Measurements from ENCODE around the gene RNPEP. TPM values are rescaled to one million over a fixed set of nuclear protein-coding genes. Genes with fewer than 3 reads are reported as not detected.
A peak's percentile ranks its signal among the peaks of the same experiment; 100 is the strongest.

Gene RNPEP
- total RNA-seq, 2 donors from 2014 or later, result 22.4 to 26.1 TPM

DNA sequence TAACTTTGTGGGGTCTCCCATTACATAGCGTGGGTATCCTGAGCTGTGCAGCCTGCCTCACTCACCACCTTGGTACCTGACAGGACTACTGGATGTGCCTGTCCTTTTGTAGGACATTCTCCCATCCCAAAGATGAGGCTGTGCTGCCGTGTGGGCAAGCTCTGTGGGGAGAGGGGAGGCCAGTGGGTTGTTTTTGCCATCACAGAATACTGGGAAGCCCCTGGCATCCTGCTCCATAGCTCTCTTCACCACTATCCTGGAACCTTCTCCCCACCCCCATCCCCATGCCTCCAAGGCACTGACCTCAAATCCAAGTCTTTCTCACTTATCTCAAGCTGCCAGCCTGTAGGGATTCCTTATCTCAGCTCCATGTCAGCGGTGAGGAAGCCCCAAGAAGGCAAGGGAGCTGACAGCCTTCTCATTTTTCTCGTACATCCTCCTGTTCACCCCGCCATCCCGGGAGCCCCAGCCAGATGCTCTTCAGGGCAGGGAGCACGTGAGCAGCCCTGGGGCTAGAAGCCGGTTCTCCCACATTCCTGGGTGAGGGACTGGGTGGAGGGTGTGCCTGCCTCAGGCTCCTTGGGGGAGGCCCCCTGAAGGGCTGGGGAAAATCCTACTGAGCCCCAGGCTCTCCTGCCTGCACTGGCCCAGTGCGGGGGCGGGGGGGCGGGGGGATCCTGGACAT lies 25.5 kb downstream of the RNPEP start:
- TF ChIP-seq, protein P1, sequence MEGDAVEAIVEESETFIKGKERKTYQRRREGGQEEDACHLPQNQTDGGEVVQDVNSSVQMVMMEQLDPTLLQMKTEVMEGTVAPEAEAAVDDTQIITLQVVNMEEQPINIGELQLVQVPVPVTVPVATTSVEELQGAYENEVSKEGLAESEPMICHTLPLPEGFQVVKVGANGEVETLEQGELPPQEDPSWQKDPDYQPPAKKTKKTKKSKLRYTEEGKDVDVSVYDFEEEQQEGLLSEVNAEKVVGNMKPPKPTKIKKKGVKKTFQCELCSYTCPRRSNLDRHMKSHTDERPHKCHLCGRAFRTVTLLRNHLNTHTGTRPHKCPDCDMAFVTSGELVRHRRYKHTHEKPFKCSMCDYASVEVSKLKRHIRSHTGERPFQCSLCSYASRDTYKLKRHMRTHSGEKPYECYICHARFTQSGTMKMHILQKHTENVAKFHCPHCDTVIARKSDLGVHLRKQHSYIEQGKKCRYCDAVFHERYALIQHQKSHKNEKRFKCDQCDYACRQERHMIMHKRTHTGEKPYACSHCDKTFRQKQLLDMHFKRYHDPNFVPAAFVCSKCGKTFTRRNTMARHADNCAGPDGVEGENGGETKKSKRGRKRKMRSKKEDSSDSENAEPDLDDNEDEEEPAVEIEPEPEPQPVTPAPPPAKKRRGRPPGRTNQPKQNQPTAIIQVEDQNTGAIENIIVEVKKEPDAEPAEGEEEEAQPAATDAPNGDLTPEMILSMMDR (IDR thresholded peaks at IDR 0.05), result no peak
- H3K27me3 ChIP-seq, result no peaks in the 10 kb centered on the region
- DNase-seq (ENCODE audit: low spot score), result no peak
- no peaks in the 10 kb centered on the region for H3K9me3 ChIP-seq
- peaks cover 0 to 7% of the 10 kb centered on the region in 2 donors for H3K4me1 ChIP-seq
- H3K4me3 ChIP-seq, result no peak overlapping the region
- no peak overlapping the region for H3K27ac ChIP-seq
- peaks cover 34% of the 10 kb centered on the region for H3K36me3 ChIP-seq

DNA sequence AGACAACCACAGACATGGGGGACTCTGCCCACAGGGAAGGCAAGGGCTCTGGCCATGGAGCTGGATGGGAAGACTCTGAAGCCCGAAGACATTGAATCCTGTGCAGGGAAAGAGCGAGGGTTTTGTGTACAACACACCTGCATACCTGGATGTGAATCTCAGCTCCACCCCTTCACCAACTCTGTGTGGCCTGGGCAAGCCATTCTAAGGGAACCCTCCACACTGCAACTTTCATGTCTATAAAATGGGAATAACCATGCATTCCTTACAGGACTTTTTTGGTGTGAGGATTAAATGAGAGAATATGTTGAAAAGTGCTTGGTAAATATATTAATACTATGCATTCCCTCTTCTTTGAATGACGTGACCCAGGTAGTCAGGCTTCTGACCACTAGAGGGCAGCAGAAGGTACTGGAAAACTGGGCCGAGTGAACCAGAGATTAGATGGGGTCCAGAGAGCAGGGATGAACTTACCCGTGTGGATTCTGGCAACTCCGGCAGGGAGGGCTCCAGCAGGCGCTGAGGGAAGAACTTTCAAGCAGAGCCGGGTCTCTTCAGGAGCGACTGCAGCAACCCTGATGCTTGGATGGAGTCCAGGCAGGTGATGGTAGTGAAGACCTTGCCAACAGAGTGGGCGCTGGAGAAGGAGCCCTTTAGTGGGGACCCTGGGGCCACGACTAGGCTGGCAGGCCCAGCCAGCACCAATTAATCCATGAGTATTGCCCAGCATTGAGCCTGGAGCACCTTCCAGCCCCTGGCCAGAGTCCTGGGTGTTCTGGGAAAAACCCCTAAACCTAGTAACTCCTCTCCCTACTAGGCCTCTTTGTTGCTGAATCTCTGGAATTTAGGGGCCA lies 27.1 kb downstream of the RNPEP start:
- Histone ChIP-seq H3K27ac (no peak overlapping the region), H3K9me3 (no peaks in the 10 kb centered on the region), H3K4me1 (peaks cover 0 to 7% of the 10 kb centered on the region in 2 donors), H3K27me3 (no peaks in the 10 kb centered on the region), H3K4me3 (no peak overlapping the region), H3K36me3 (peaks cover 18% of the 10 kb centered on the region)
- DNase-seq (ENCODE audit: low spot score), result peak; percentile 75
- TF ChIP-seq, protein P1 (IDR thresholded peaks at IDR 0.05), result peak; percentile 69 to 86

DNA sequence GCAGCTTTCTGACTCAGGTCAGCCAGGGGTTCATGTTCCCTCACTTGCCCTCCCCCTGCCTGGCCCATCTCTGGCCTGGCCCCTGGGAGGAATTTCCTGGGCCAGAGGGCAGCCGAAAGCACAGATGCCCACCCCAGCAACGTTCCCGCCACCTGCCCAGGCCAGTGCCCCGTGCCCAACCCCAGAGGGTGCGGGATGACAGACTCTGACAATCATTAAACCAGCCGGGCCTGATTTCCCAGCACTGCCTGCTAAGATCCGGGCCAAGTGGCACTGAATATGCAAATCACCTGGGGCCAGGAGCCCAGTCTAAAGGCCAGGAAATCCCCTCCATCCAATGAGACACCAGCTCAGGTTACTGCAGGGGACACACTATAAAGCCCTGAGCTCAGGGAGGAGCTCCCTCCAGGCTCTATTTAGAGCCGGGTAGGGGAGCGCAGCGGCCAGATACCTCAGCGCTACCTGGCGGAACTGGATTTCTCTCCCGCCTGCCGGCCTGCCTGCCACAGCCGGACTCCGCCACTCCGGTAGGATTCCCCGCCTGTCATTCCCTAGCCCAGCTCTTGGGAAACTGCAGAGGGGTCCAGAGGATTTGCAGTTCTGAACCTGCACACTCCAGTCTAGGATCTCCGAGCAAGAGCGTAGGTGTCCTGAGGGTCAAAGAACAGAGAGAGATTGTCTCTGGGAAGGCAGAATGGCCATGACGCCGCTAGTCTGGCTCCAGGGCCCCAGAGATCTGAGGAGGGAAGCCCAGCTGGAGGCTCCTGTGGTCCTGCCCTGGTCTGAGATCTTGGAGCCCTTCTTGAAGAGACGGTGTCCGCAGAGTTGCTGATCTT lies 27.9 kb downstream of the RNPEP start, which contains the start of gene ELF3:
Gene ELF3, plus strand, starts transcription at position 408 of the 836 bp plus-strand sequence. CDS start 550 bp downstream, outside the sequence.
- no peak for DNase-seq (ENCODE audit: low spot score)
- Histone ChIP-seq H3K4me1 (peaks cover 0 to 7% of the 10 kb centered on the region in 2 donors), H3K9me3 (no peaks in the 10 kb centered on the region), H3K4me3 (no peak within 1 kb of the TSS), H3K27ac (no peak within 1 kb of the TSS), H3K27me3 (no peaks in the 10 kb centered on the region), H3K36me3 (peaks cover 9% of the 10 kb centered on the region)
- TF ChIP-seq, protein P1 (IDR thresholded peaks at IDR 0.05), result no peak

DNA sequence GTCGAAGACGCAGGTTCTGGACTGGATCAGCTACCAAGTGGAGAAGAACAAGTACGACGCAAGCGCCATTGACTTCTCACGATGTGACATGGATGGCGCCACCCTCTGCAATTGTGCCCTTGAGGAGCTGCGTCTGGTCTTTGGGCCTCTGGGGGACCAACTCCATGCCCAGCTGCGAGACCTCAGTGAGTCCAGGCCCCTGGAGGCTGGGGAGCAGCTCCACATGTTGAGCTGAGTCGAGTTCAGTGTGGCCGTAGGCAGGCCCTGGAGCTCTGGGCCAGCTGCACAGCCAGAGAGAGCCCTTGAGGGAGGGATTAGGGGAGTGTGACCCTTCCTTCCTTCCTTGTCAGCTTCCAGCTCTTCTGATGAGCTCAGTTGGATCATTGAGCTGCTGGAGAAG lies 29.5 kb downstream of the RNPEP start:
- Histone ChIP-seq H3K4me3 (no peak overlapping the region), H3K36me3 (no peaks in the 10 kb centered on the region), H3K27me3 (no peaks in the 10 kb centered on the region), H3K9me3 (no peaks in the 10 kb centered on the region), H3K27ac (no peak overlapping the region), H3K4me1 (peaks cover 0 to 7% of the 10 kb centered on the region in 2 donors)
- TF ChIP-seq, protein P1 (IDR thresholded peaks at IDR 0.05), result no peak
- no peak for DNase-seq (ENCODE audit: low spot score)
